IMR-90 (cell line): Measurements from ENCODE around the gene BAHD1. TPM values are rescaled to one million over a fixed set of nuclear protein-coding genes. Genes with fewer than 3 reads are reported as not detected.

Source experiments
- ATAC-seq: fragments of 200-7000 bp; cut with Tn5 transposase; 2 replicates; pipeline ENCODE4 v1.9.1; 2020; ENCODE audit warnings: low read depth, mild to moderate bottlenecking, moderate library complexity
- BruUV-seq: library from RNA; stranded (reverse); fragments of 400-500 nt; replicated peaks from 2 replicates; lab custom pipeline; 2021; lab: Mats Ljungman, UMichigan
- CTCF ChIA-PET: fragments of 300-600 bp; formaldehyde crosslinking; extraction: SDS; loops from one replicate; lab custom pipeline; 2021; ENCODE audit warnings: antibody characterized with exemption; lab: Yijun Ruan, JAX
- POLR2A ChIA-PET: fragments of 300-600 bp; sonication (Branson Sonifier 250); formaldehyde crosslinking; loops from one replicate; lab custom pipeline; 2022; ENCODE audit warnings: antibody characterized with exemption; ENCODE audit not compliant: unreplicated experiment; lab: Charles Lee
- DNase-seq: peaks from one replicate; pipeline ENCODE4 v3.0.0; 2013
- H2AFZ ChIP-seq: replicated peaks from 2 replicates; pipeline ENCODE3; 2013; ENCODE audit warnings: low read length, mild to moderate bottlenecking; ENCODE audit not compliant: poor library complexity
- H2AK5ac ChIP-seq: 2 replicates; pipeline ENCODE4 v1.6.1; 2013; ENCODE audit warnings: low read depth, low read length, inconsistent platforms
- H2AK9ac ChIP-seq: replicated peaks from 2 replicates; pipeline ENCODE3; 2013; ENCODE audit warnings: mild to moderate bottlenecking, low read depth, low read length, moderate library complexity; ENCODE audit not compliant: poor library complexity
- H2BK120ac ChIP-seq: 2 replicates; pipeline ENCODE4 v1.6.1; 2013; ENCODE audit warnings: low read depth, low read length, inconsistent platforms
- H2BK15ac ChIP-seq: 3 replicates; pipeline ENCODE4 v1.6.1; 2013; ENCODE audit warnings: low read depth, low read length, inconsistent platforms
- H2BK20ac ChIP-seq: 2 replicates; pipeline ENCODE4 v1.6.1; 2013; ENCODE audit warnings: low read depth, mild to moderate bottlenecking, inconsistent platforms, low read length, moderate library complexity
- H2BK5ac ChIP-seq: 2 replicates; pipeline ENCODE4 v1.6.1; 2013; ENCODE audit warnings: mild to moderate bottlenecking, low read depth, low read length, inconsistent platforms; ENCODE audit not compliant: poor library complexity, severe bottlenecking
- H3K14ac ChIP-seq: replicated peaks from 2 replicates; pipeline ENCODE4 v1.6.1; 2013; ENCODE audit warnings: low read depth, low read length, inconsistent platforms
- H3K18ac ChIP-seq: 2 replicates; pipeline ENCODE4 v1.6.1; 2013; ENCODE audit warnings: low read depth, low read length, control low read depth
- H3K23ac ChIP-seq: 2 replicates; pipeline ENCODE4 v1.6.1; 2013; ENCODE audit warnings: low read depth, low read length, inconsistent platforms
- H3K27ac ChIP-seq: 2 replicates; pipeline ENCODE4 v1.5.1; 2013; ENCODE audit warnings: mild to moderate bottlenecking, control low read depth, low read length; ENCODE audit not compliant: insufficient read depth
- H3K27me3 ChIP-seq: 2 replicates; pipeline ENCODE4 v1.6.1; 2013; ENCODE audit warnings: low read length; ENCODE audit not compliant: control insufficient read depth, insufficient read depth
- H3K36me3 ChIP-seq: 2 replicates; pipeline ENCODE4 v1.6.1; 2013; ENCODE audit warnings: low read length, mixed read lengths; ENCODE audit not compliant: control insufficient read depth, insufficient read depth
- H3K4ac ChIP-seq: 2 replicates; pipeline ENCODE4 v1.6.1; 2013; ENCODE audit warnings: low read depth, low read length, inconsistent platforms
- H3K4me1 ChIP-seq: 2 replicates; pipeline ENCODE4 v1.6.1; 2013; ENCODE audit warnings: low read length, mixed read lengths; ENCODE audit not compliant: control insufficient read depth, insufficient read depth
- H3K4me2 ChIP-seq: 2 replicates; pipeline ENCODE4 v1.6.1; 2013; ENCODE audit warnings: low read depth, mild to moderate bottlenecking, control low read depth, low read length, moderate library complexity
- H3K4me3 ChIP-seq: 2 replicates; pipeline ENCODE4 v1.5.1; 2013; ENCODE audit warnings: low read depth, mild to moderate bottlenecking, control low read depth, low read length, moderate library complexity; ENCODE audit not compliant: insufficient read depth
- H3K56ac ChIP-seq: 2 replicates; pipeline ENCODE4 v1.6.1; 2013; ENCODE audit warnings: low read length, inconsistent platforms; ENCODE audit not compliant: insufficient read depth; ENCODE audit errors: extremely low read depth
- H3K79me1 ChIP-seq, 2 experiments: 2 replicates each; pipeline ENCODE4 v1.6.1; 2013; ENCODE audit warnings: low read length in 2 of 2, inconsistent platforms in 1 of 2, low read depth in 1 of 2
- H3K9ac ChIP-seq: 2 replicates; pipeline ENCODE4 v1.6.1; 2013; ENCODE audit warnings: low read depth, low read length, control low read depth
- H3K9me1 ChIP-seq: 2 replicates; pipeline ENCODE4 v1.6.1; 2013; ENCODE audit warnings: low read length, inconsistent platforms; ENCODE audit not compliant: insufficient read depth
- H3K9me3 ChIP-seq: 2 replicates; pipeline ENCODE4 v1.6.1; 2013; ENCODE audit warnings: low read length; ENCODE audit not compliant: control insufficient read depth, insufficient read depth
- H4K20me1 ChIP-seq: 2 replicates; pipeline ENCODE4 v1.6.1; 2013; ENCODE audit warnings: low read length, inconsistent platforms; ENCODE audit not compliant: insufficient read depth
- H4K5ac ChIP-seq: 2 replicates; pipeline ENCODE4 v1.6.1; 2013; ENCODE audit warnings: mild to moderate bottlenecking, low read depth, low read length, control low read depth
- H4K8ac ChIP-seq, 2 experiments: 2 replicates each; pipeline ENCODE4 v1.6.1; 2013; ENCODE audit warnings: low read depth in 2 of 2, low read length in 2 of 2, control low read depth in 1 of 2, inconsistent platforms in 1 of 2
- H4K91ac ChIP-seq: 2 replicates; pipeline ENCODE4 v1.6.1; 2013; ENCODE audit warnings: low read depth, low read length, inconsistent platforms; ENCODE audit not compliant: insufficient read depth
- BHLHE40 ChIP-seq: fragments of 150-350 bp; IDR thresholded peaks from 2 replicates; pipeline ENCODE4 v1.6.1; 2016; ENCODE audit warnings: mild to moderate bottlenecking, low read depth, low read length
- CEBPB ChIP-seq: IDR thresholded peaks from 2 replicates; pipeline ENCODE4 v1.6.1; 2012; ENCODE audit warnings: low read depth, low read length, improper control_type of control experiment
- CHD1 ChIP-seq: IDR thresholded peaks from 2 replicates; pipeline ENCODE4 v1.6.1; 2012; ENCODE audit warnings: low read depth, low read length, improper control_type of control experiment
- FOS ChIP-seq: fragments of 150-350 bp; IDR thresholded peaks from 2 replicates; pipeline ENCODE4 v1.6.1; 2016; ENCODE audit warnings: low read depth, low read length
- MAZ ChIP-seq: IDR thresholded peaks from 2 replicates; pipeline ENCODE4 v1.6.1; 2012; ENCODE audit warnings: low read depth, mild to moderate bottlenecking, low read length, improper control_type of control experiment, moderate library complexity, borderline replicate concordance
- MXI1 ChIP-seq: IDR thresholded peaks from 2 replicates; pipeline ENCODE4 v1.6.1; 2012; ENCODE audit warnings: low read depth, mild to moderate bottlenecking, low read length, moderate library complexity, borderline replicate concordance
- NFE2L2 ChIP-seq: fragments of 150-350 bp; IDR thresholded peaks from 2 replicates; pipeline ENCODE4 v1.6.1; 2016; ENCODE audit warnings: low read depth, mild to moderate bottlenecking, low read length
- RAD21 ChIP-seq: IDR thresholded peaks from 2 replicates; pipeline ENCODE4 v1.6.1; 2012; ENCODE audit warnings: low read length, improper control_type of control experiment
- RCOR1 ChIP-seq: IDR thresholded peaks from 2 replicates; pipeline ENCODE4 v1.6.1; 2012; ENCODE audit warnings: mild to moderate bottlenecking, low read length, improper control_type of control experiment; ENCODE audit not compliant: insufficient replicate concordance
- SMC3 ChIP-seq: fragments of 150-350 bp; IDR thresholded peaks from 2 replicates; pipeline ENCODE4 v1.6.1; 2016; ENCODE audit warnings: low read depth, mild to moderate bottlenecking, antibody characterized with exemption, low read length, moderate library complexity
- USF2 ChIP-seq: fragments of 150-350 bp; IDR thresholded peaks from 2 replicates; pipeline ENCODE4 v1.6.1; 2017; ENCODE audit warnings: mild to moderate bottlenecking, antibody characterized with exemption, low read length, low read depth
- WGBS, 2 experiments: methylation state at CpG; one replicate each; pipeline versions ENCODE4 v1.1.5 to v1.1.7; 2013; ENCODE audit warnings: missing lambda C conversion rate in 2 of 2; ENCODE audit not compliant: insufficient read length in 1 of 2; ENCODE audit errors: extremely low coverage in 2 of 2; 5-methylcytosine and 5-hydroxymethylcytosine counted together
- dilution Hi-C: fragments of 300-500 bp; cut with HindIII; formaldehyde crosslinking; loops from one replicate; pipeline ENCODE4 v1.14.3; 2018; ENCODE audit warnings: low sequenced_read_pairs; ENCODE audit not compliant: unreplicated experiment
- in situ Hi-C: fragments of 300-500 bp; cut with MboI; formaldehyde crosslinking; loops from 3 replicates; pipeline ENCODE4 v1.14.3; 2019; ENCODE audit warnings: low sequenced_read_pairs, inconsistent platforms, mixed read lengths
- intact Hi-C: fragments of 100-400 bp; cut with micrococcal nuclease; formaldehyde crosslinking; loops from 2 replicates; pipeline ENCODE4 v1.10.0; 2022
- polyA plus RNA-seq, 3 experiments: library from polyadenylated mRNA; depleted of rRNA; stranded (reverse); fragments of >200 nt; gene quantifications; 2 replicates each; pipeline ENCODE4 v1.2.3, GENCODE V29; 2012; ENCODE audit warnings: low replicate concordance in 1 of 3
- total RNA-seq: library from RNA; depleted of rRNA; stranded (reverse); fragments of >200 nt; gene quantifications from 2 replicates; pipeline ENCODE4 v1.2.3, GENCODE V29; 2012
- TF ChIP-seq, protein P1 (sequence below): conservative IDR thresholded peaks from 2 replicates; pipeline ENCODE4 v1.5.1; 2012; ENCODE audit warnings: mild to moderate bottlenecking, low read depth, low read length, improper control_type of control experiment

BAHD1 gene
- total and polyA plus RNA-seq, 2 of the 4 experiments (the other 2 are of a cell fraction) = 3.0 to 8.7 TPM

DNA sequence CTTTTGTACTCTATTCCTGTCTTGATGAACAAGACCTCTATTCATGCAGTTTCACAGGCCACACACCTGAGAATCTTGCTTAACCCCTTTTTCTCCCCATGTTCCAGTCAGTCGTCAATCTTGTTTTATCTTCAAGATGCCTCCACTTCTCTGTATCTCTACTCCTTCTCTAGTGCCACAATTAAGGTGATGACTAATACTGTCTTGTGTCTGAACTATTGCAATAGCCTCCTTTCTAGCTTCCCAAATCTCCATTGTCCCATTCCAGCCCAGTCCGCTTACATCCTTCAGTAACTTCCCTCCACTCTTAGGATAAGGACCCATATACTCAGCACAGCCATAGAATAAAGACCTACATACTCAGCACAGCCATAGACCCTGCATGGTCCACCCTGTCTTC is 54.8 kb downstream of the BAHD1 start:
- H4K5ac ChIP-seq = no peak overlapping the region
- H3K9ac ChIP-seq = no peak overlapping the region
- DNase-seq (no peak), ATAC-seq (no peak)
- no peaks in the 10 kb centered on the region for H3K4me1 ChIP-seq
- H3K27me3 ChIP-seq = peaks cover 56% of the 10 kb centered on the region
- ChIA-PET POLR2A (no interaction called here), CTCF (no interaction called here)
- peaks cover 7% of the 10 kb centered on the region for H3K9me1 ChIP-seq
- H3K18ac ChIP-seq = no peak overlapping the region
- peaks cover 8% of the 10 kb centered on the region; the same call in 1 of the 2 replicates for H4K20me1 ChIP-seq
- no peak overlapping the region for H3K4me3 ChIP-seq
- no peak overlapping the region for H3K4ac ChIP-seq
- BruUV-seq = no TSS peak
- no peak overlapping the region for H3K23ac ChIP-seq
- no peak for TF ChIP-seq USF2
- no peak for TF ChIP-seq MAZ
- TF ChIP-seq RCOR1 = no peak
- TF ChIP-seq NFE2L2 = no peak
- TF ChIP-seq MXI1 = no peak
- no peak for TF ChIP-seq RAD21
- TF ChIP-seq SMC3 = no peak
- no peak for TF ChIP-seq CHD1
- TF ChIP-seq FOS = no peak
- TF ChIP-seq, protein P1, sequence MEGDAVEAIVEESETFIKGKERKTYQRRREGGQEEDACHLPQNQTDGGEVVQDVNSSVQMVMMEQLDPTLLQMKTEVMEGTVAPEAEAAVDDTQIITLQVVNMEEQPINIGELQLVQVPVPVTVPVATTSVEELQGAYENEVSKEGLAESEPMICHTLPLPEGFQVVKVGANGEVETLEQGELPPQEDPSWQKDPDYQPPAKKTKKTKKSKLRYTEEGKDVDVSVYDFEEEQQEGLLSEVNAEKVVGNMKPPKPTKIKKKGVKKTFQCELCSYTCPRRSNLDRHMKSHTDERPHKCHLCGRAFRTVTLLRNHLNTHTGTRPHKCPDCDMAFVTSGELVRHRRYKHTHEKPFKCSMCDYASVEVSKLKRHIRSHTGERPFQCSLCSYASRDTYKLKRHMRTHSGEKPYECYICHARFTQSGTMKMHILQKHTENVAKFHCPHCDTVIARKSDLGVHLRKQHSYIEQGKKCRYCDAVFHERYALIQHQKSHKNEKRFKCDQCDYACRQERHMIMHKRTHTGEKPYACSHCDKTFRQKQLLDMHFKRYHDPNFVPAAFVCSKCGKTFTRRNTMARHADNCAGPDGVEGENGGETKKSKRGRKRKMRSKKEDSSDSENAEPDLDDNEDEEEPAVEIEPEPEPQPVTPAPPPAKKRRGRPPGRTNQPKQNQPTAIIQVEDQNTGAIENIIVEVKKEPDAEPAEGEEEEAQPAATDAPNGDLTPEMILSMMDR = no peak
- no peak for TF ChIP-seq CEBPB
- TF ChIP-seq BHLHE40 = no peak
- no peak overlapping the region for H2BK20ac ChIP-seq
- H3K56ac ChIP-seq = no peak overlapping the region
- no peak overlapping the region for H2BK120ac ChIP-seq
- in situ Hi-C loops (no loop called here), intact Hi-C loops (loop anchor here (1.0 kb wide), 1 partner anchor 49 kb away; no protein-coding TSS in a partner anchor), dilution Hi-C loops (no loop called here)
- 100% methylated on average over 1 of the region's 2 CpGs; no CpG with 5 or more reads in 1 of the 2 experiments for WGBS, 2 experiments
- H3K27ac ChIP-seq = no peak overlapping the region
- H3K4me2 ChIP-seq = no peak overlapping the region
- no peak overlapping the region for H2BK5ac ChIP-seq
- H3K79me1 ChIP-seq = no peaks in the 10 kb centered on the region
- no peak overlapping the region for H3K14ac ChIP-seq
- H2AK5ac ChIP-seq = no peak overlapping the region
- no peaks in the 10 kb centered on the region for H3K36me3 ChIP-seq
- no peaks in the 10 kb centered on the region for H3K9me3 ChIP-seq
- no peak overlapping the region for H2BK15ac ChIP-seq
- H4K8ac ChIP-seq = no peak overlapping the region
- no peak overlapping the region for H2AFZ ChIP-seq
- no peak overlapping the region for H4K91ac ChIP-seq
- H2AK9ac ChIP-seq = no peak overlapping the region
